LNCaP clone FGC (cell line): ENCODE results near the gene TTLL9.

Experiments used
- DNase-seq: peaks from one replicate; pipeline ENCODE4 v3.0.0-alpha.2; 2011; ENCODE audit warnings: low read depth
- H3K4me3 ChIP-seq: 2 replicates; pipeline ENCODE4 v1.5.1; 2011; ENCODE audit warnings: mild to moderate bottlenecking, low read depth, low read length, control low read depth
- CTCF ChIP-seq: IDR thresholded peaks from 2 replicates; pipeline ENCODE4 v1.5.1; 2012; ENCODE audit warnings: mild to moderate bottlenecking; ENCODE audit not compliant: control insufficient read depth, insufficient read depth; ENCODE audit errors: extremely low read depth

The TTLL9 gene

DNA sequence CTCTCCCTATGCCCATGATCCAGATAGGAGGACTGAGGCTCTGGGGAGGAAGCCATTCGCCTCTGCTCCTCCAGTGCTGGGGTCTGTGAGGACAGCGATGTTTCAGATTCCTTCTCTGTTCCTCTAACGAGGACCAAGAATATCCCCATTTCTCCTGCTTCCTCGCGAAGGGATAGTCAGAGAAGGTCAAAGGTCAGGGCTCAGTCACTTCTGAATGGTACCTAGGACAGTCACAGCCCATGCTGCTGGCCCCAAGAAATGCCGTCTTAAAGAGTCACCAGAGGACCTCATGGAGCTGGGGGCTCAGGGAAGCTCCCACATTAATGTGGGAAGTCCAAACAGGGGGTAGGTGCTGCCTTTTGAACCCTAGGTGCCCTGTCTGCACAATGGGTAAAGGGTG, 27.1 kb upstream of the TTLL9 start:
- TF ChIP-seq CTCF = no peak
- DNase-seq = no peak
- no peak overlapping the region for H3K4me3 ChIP-seq

DNA sequence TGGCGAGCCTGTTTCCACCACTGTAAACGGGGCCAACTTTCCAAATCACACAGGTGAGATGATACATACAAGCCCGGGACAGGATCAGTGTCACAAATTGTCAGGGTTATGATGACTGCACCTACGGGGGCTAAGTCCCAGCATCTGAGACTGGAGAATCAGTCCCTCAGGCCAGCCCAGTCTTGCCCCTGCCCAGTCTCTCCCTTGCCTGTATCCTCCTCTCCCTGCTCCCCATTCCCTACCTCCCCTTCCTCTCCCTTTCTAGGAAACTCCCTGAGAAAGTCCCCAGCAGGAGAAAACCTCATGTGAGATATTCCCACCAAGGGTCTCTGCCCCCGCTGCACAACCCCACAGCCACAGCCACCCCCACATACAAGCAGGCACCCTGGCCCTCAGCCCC, 26.6 kb upstream of the TTLL9 start:
- H3K4me3 ChIP-seq = no peak overlapping the region
- DNase-seq = no peak
- TF ChIP-seq CTCF = no peak

GRCh38 chr20:31844737-31845299, 25.6 kb upstream of the TTLL9 start:
- TF ChIP-seq CTCF = no peak
- no peak for DNase-seq
- H3K4me3 ChIP-seq = no peak overlapping the region

- H3K4me3 ChIP-seq = no peak within 1 kb of the TSS
- no peak for TF ChIP-seq CTCF
- DNase-seq = no peak
Observed at GRCh38 chr20:31845300-31845863, 25.1 kb upstream of the TTLL9 start, which contains the start of gene FOXS1. Gene FOXS1 (minus strand): TSS chr20:31845604. CDS start chr20:31845542, 62 bp downstream.

DNA sequence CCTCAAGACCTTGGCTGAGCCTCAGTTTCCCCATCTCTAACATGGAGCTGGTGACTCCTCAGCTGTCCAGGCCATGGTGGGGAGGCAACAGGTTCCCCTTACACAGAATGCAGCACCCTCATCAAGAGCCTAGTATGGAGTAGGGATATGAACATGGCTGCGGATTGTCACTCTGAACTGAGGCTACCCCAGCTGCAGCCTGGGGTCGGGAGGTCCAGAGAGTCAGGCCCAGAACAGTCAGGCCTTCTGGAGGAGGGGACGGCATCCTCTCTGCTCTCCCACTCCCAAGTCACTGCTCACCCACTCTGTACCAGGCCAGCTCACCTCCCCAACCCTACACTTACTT, 23.7 kb upstream of the TTLL9 start:
- no peak overlapping the region for H3K4me3 ChIP-seq
- DNase-seq = no peak
- no peak for TF ChIP-seq CTCF

DNA sequence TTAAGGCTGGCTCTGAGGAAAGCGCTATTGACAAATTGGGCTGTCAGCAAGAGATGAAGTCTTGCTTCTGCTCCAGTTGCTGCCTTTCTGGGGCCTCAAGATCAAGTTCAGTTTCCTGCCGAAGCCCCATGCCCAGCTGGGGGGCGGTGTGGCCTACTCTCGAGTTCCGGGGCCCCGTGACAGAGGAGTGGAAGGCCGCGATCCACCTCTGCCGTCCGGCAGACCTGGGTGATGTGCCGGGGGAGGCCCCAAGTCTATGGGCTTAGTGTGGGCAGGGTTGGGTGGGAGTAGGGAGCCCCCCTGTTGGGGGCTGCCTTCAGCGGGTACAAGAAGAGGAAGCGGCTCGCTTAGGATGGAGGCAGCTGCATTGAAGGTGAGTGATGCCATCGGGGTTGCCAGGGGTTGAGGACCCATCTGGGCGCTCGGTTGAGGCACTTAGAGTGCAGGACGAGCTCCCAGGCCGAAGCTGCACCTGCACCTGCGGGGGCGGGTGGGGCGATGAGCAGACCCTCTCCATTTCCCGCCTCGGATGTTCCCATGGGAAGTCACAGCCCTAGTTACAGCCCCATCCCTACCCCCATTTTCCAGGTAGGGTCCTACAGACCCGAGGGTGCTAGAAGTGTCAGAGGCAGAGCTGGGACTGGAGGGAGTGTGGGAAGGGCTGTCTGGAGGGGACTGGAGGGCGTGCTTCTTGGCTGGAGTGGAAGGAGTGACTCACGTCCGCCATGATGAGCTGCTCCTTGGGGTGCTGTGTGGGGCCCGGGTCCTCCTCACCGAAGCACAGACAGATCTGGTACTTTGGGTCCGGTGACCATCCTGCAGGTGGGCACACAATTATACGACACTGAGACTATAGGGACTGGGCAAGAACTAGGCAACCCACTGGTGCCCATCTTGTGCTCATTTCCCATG, 22.1 kb upstream of the TTLL9 start:
- H3K4me3 ChIP-seq = no peak overlapping the region
- TF ChIP-seq CTCF = no peak
- DNase-seq = no peak
